HG03280 (cell line): ENCODE results near the gene SMIM20.

Experiments
- ATAC-seq: cut with Tn5 transposase; IDR thresholded peaks from one replicate; pipeline ENCODE4 v1.9.1; 2021; ENCODE audit warnings: mild to moderate bottlenecking, moderate library complexity; ENCODE audit not compliant: unreplicated experiment

Gene SMIM20

DNA sequence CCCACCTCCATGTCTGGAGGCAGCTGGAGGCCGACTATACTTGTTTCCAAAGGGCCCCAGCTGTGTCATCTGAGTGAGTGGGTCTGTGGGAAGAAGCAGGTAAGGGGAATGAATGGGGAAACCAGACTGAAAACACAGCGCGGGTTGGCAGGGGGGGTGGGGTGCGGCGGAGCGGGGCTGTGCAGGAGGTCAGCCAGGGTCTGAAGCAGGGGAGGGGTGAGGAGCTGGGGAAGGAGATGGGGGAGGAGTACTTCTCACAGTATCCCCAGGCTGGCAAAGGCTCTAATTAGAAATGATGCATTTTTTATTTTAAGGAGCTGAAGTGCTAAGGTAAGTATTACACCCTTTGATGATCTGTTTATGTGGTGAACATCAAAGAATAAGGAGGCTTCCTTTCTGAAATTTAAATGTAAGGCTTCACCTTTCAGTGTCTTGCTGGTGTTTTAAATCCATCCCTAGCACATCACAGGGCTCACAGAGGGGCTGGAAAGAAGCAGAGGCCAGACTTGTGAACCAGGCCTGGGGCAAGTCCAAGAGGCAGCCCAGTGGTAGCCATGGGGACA, 37.5 kb downstream of the SMIM20 start:
- ATAC-seq: no peak

DNA sequence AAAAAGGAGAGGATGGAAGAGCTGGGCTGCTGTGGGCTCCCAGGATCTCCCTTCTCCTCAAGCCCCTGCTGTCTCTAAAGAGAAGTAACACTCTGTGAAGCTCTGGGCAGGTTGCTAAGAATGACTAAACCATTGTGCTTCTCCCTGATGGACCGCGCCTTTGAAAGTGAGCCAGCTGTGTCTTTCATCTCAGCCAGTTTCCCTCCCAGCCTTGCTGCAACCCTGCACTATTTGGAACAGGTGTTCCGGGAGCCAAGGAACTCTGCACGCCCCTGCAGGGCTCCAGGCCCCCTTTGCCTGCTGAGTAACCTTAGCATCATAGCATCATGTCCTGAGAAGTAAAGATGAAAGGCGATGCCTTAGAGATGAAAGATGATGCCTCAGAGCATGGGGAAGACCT, 39.7 kb downstream of the SMIM20 start:
- ATAC-seq: no peak

DNA sequence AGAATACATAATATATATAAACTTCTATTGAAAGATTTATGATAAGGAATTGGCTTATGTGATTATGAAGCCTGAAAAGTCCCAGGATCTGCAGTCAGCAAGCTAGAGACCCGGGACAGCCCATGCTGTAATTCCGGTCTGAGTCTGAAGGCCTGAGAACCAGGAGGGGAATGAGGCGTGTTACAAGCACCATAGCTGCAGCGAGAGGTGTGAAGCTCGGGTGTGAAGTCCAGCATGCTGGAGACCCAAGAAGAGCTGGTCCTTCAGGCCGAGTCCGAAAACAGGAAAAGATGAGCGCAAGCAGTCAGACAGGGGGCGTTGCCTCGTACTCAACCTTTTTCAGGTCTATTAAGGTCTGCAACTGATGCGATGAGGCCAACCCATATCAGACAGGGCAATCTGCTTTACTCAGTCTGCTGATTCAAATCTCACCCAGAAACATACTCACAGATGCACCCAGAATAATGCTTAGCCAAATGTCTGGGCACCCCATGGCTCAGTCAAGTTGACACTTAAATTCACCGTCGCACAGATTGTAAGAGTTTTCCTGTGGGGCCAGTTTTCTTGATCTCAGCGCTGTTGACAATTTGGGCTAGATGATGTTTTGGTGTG, 40.4 kb downstream of the SMIM20 start:
- ATAC-seq: no peak

DNA sequence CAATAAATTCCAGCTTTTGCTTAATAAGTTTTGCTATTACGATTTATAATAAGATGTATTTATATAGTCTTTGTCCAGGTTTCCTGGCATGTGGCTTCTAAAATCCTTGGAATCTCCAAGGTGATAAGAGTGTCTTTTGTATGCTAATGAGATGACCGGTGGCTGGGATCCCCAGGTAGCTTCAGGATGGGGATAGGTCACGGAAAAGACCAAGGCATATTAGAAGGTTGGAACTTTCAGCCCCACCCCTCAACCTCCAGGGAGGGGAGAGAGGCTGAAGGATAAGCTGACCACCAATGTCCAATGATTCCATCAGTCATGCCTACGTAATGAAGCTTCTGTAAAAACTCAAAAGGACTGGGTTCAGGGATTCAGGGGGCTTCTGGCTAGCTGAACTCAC, 41.7 kb downstream of the SMIM20 start:
- no peak for ATAC-seq

DNA sequence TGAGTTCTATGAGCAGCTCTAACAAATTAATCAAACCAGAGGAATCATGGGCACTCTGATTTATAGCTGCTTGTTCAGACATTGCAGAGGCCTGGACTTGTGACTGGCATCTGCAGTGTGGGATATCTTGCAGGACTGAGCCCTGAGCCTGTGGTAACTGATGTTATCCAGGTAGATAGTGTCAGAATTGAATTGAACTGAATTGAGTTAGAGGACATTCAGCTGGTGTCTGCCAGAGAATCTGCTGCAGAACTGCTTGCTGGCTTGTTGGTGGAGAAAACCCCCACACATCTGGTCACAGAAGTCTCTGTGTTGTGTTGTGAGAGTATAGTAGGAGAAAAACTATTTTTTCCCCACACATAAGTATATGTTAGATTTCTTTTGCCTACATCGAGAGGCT, 42.2 kb downstream of the SMIM20 start:
- ATAC-seq: no peak

DNA sequence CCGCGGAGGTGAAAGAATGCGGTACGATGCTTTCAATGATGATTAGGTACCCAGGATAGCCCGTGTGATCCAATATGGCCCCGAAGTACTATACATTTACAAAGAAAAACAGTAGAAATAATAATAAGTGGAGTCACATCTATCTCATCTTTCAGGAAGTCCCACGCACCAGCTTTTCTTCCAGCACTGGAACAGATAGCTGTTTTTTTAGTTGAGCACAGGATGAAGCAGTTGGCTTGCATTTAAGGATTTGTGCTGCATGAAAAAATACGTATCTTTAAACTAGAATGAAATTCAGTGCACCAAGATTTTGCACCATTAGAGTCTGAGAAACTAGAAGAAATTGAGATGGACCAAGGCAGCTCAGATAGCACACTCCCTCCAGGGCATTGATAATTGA, 44.1 kb downstream of the SMIM20 start:
- ATAC-seq: no peak

DNA sequence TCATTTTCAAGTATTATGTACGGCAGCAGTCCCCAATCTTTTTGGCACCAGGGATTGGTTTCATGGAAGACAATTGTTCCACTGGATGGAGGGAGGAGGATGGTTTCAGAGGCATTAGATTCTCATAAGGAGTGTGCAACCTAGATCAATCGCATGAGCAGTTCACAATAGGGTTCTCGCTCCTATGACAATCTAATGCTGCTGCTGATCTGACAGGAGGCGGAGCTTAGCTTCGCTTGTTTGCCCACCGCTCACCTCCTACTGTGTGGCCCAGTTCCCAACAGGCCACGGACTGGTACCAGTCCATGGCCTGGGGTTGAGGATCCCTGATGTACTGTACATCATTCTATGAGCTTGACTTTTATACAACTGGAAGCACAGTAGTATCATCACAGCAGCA, 48.4 kb downstream of the SMIM20 start:
- no peak for ATAC-seq

DNA sequence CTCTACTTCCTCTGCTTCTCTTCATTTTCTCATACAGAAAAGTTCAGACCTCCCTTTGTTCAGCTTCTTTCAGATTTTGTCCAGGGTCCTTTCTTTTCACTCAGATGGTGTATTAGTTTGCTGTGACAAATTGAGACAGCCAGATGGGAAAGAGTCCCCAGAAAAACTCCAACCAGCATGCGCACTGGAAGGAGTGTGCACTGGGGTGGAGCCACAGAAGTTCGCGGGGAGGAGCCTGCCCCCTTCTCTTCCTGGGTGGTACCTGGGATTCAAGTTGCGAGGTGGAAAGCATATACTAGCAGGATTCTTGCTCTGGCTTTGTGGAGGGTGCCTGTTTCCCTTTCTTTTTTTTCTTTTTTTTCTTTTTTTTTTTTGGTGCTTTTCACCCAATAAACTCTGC, 51.6 kb downstream of the SMIM20 start:
- no peak for ATAC-seq

DNA sequence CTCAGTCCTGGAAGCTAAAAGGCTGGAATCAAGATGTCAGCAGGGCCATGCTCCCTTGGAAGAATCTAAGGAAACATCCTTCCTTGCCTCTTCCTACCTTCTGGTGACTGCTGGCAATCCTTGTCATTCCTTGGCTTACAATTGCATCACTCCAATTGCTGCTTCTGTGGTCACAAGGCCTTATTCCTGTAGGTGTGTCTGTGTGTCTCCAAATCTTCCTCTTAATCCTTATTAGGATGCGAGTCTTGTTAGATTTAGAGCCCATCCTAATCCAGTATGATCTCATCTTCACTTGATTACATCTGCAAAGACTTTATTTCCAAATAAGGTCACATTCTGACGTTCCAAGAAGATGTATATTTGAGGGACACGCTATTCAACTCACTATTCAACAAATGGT, 52.2 kb downstream of the SMIM20 start:
- ATAC-seq: no peak

DNA sequence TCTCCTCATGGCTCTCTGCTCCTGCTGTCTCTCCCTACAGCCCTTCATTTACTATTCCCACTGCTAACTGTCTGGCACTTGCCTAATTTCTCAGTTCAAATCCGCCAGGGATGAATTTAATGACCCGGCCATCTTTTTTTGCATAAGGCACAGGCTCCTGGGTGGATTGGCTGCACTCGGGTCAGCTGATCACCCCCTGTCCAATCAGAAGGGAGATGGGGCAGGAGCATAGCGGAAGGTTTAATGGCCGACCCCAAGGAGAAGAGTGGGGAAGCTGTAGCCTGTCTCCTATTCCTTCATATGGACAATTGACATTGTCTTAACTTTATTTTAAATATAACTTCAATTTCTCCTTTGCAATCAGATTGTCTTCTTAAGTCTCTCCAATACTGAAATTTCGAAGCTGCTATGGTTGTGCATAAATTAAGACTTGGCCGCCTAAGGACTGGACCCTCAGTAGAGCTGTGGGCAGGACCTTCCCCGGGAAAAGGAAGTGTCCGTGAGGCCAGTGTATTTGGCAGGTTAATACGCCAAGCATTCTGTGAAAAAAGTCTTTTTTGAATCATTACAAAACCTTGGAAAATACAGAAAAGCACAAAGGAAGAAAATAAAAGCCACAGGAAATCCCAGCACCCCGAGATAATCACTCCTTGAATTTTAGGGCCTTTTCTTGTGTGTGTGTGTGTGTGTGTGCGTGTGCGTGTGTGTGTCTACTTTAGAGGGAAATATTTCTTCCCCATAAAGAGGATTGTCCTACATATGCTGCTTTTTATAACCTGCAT, 55.5 kb downstream of the SMIM20 start:
- ATAC-seq: no peak

DNA sequence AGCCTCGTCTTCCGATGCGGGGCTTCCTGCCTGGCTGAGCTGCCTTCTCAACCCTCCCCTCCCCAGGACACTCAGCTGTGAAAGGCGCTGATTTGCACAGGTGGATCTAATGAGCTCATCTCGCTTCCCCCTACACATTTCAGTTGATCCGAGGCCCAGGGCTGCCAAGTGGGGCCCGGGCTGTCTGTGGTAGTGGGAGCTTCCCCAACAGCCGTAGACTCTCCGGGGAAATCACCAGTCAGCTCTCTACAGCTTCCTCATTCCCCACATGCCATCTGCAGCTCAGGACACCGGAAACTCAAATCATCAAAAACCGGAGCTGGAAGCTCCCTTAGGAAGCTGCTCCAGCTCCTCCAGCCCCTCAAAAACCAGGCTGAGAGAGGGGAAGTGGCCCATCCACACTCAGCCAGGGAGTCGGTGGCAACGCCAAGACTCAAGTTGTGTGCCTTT, 56.2 kb downstream of the SMIM20 start:
- no peak for ATAC-seq

DNA sequence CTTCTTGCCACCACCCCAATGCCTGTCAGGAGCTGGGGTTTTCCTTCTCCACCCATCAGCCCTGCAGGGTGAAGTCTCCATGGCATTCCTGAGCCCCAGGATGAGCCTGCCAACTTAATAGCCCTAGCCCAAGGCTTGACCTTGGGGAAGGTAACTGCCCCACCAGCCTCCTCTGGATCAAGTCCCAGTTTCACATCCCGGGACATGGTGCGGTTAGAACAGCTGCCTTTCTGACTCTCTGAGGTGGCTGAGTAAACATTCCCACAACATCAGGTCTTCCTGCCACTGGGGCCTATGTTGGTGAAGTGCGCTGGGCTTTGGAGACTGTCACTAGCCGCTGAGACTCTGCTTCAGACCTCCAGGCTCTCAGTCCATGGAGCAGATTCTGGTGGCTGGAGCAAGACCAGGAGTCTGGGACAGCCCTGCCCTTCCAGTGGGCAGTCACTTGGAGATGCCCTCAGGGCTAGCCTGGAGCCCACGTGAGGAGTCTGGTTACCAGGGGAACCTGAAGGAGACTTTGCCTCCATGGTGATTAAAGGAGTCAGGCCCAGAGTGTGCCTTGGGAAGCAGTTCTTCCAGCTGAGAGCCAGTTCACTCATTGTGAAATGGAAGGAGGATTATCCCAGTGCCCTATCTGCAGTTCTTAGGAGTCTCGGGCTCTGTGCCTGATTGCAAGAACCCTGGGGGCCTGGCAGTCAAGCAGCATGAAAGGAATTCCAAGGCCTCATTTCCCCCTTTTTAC, 56.8 kb downstream of the SMIM20 start:
- ATAC-seq: no peak

DNA sequence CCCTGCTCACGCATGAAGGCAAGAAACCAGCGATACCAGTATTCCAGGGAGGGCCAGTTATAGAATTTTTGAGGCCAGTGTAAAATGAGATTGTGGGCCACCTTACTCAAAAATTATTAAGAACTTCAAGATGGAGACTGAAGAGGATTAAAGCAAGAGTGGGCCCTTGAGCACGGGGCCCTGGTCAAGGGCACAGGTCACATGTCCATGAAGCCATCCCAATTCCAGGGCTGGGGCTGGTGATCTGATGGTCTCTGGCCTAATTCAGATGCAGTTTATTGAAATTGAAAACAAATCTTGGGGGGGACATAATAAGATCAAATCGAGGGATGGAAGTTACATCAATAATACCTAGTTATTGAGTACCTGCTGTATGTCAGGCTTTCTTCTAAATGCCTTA, 58.3 kb downstream of the SMIM20 start:
- no peak for ATAC-seq

DNA sequence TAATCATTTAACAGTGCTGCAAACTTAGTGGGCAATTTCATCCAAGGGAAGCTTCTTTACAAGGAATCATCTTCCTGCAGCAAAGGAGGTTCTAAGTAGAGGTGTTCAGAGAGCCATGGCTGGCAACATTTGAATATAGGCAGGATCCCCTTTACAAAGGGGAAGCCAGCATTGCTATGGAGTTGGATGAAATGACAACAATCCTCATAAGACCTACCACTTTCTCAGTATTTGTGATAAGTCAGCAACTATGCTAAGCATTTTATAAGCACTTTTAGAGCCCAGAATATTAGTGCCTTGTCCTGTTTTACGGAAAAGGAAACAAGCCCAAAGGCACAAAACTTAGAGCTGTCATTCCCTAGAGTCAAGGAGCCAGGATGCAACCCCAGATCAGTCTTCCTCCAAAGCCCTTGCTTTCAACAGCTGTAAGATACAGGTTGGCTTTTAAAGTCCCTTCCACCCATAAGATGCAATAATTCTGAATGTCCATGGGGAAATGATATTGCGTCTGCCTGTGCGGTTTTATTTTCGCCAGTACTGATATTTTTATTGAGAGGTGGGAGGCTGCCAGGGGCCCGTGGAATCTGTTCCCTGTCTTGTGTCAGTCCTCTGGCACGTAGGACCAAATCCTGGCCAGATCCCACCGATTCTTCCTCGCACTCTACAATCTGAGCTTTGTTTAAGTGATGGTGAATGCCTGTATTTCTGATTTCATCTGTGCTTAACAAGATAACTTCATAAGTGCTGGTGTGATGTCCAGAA, 59.1 kb downstream of the SMIM20 start:
- no peak for ATAC-seq

DNA sequence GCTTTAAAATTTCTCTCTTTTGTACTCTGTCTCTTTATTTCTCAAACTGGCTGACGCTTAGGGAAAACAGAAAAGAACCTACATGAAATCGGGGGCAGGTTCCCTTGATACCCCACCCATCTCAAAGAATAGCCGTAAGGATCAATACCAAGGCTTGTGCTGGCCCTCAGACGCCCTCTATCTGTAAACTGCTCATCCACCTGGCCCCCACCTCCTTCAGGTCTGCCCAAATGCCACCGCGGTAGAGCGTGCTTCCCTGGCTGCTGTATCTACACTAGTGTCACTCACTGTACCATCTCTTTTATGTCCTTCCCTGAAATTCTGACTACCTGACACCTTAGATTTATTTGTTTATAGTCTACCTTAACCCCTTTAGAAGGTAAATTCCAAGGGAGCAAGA, 62.8 kb downstream of the SMIM20 start:
- ATAC-seq: no peak

DNA sequence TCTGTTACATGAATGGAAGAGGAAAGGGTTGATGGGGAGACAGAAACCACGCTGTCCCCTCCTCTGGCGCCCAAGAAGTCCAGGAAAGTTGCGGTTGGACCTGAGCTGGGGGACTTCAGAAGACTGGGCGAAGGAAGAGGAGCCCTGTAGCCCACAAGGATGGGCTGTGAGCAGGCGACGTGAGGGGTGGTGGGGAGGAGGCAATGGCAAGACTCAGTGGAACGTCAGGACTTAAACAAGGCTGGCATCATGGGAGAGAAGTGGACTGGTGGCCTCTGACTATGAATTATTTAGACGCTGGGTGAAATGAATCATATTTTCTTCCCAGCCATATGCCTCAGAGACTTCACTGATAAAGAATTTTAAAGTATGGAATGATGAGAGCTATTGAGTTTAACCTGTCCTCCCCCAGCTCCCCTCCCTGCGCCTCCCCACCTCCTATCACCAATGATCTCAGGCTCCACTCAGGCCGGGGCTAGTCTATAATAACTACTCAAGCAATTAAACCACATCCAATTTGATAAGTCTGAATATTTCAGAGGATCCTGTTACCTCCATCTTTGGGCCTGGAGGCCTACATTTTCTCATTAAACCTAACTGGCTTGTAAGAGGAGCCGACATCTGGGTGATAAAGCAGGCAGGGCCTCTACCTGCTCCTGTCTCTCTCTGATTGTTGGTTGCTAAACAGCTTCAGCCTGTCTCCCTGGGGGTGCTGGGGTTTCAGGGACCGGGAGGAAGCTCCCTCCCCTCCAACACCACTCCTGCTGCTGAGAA, 63.6 kb downstream of the SMIM20 start:
- ATAC-seq: no peak

DNA sequence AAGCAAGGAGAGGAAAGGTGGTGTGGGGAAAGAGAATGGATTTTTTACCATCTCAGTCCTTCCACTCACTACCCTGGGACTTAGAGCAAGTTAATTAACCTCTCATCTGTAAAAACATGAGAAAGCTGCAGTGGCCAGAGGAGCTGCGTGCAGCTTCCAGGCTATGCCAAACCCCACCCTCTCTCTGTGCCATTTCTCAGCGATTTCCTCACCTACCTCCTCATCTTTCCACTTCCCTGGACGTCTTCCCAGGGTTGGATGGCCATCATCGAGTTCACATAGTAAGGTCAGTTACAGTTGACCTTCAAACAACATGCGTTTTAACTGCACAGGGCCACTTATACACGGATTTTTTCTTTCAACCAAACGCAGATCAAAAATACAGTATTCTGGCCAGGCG, 64.3 kb downstream of the SMIM20 start:
- no peak for ATAC-seq
